ENCODE measurements around the gene KLHDC8A.

KLHDC8A gene

DNA sequence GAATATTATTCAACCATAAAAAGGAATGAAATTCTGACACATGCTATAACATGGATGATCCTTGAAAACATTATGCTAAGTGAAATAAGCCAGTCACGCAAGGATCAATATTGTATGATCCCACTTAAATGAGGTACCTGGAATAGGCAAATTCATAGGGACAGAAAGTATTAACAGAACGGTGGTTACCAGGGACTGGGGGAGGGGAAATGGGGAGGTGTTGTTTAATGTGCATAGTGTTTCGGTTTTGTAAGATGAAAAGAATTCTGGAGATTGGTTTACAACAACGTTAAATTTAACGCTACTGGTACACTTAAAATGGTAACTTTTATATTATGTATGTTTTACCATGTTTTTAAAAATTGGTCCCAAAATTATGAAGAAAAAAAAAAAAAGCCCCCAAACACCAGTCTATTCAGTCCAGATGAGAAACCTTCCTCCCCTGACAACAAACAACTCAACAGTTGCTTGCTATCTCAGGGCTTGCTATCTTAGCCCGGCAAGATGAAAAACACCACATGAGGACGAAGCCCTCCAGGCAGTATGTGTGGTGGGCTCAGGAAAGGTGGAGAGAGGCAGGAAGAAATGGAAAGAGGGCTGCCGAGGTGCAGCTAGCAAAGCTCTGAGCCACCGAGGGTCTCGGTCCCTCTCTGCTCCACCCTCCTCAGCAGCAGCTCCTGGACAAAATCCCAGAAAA lies 43.7 kb downstream of the KLHDC8A start:
- TF ChIP-seq, protein P1, sequence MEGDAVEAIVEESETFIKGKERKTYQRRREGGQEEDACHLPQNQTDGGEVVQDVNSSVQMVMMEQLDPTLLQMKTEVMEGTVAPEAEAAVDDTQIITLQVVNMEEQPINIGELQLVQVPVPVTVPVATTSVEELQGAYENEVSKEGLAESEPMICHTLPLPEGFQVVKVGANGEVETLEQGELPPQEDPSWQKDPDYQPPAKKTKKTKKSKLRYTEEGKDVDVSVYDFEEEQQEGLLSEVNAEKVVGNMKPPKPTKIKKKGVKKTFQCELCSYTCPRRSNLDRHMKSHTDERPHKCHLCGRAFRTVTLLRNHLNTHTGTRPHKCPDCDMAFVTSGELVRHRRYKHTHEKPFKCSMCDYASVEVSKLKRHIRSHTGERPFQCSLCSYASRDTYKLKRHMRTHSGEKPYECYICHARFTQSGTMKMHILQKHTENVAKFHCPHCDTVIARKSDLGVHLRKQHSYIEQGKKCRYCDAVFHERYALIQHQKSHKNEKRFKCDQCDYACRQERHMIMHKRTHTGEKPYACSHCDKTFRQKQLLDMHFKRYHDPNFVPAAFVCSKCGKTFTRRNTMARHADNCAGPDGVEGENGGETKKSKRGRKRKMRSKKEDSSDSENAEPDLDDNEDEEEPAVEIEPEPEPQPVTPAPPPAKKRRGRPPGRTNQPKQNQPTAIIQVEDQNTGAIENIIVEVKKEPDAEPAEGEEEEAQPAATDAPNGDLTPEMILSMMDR (IDR thresholded peaks at IDR 0.05; ENCODE audit: low read depth, low read length): no peak
- DNase-seq (ENCODE audit: low read depth in 2 of 2): no peak
- H3K4me3 ChIP-seq (replicated peaks in 1 of 2; ENCODE audit: low read depth in 2 of 2, low read length in 2 of 2): no peak overlapping the region

DNA sequence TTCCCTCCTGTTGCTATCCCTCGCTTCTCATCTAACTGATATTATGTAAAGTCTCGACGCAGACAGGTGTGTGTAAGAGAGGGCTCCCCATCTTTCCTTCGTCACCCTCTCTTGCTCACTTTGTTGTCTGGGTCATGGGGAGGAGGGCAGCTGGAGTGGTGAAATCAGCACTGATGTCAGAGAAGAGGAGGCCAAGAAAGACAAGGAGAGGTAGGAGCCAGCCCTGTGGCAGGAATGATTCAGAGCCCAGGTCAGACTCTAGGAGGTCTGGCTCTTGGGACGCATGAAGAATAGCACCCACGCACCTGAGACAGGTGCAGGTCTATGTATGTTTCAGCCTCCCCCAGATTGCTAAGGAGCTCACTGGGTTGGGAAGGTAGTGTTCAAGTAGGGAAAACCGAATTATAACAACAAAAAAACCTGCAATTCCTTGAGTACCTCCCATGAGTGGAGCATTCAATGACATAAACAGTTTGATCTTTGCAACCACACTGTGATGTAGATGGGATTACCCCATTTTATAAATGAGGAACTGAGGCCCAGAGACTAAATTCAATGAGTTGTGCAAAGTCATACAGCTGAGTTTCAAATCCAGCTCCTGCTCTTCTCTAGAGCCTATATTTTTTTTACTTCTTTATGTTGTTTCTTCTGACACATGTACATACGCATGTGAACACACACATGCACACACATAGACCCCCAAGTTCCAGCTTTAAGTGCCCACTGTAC lies 45.6 kb downstream of the KLHDC8A start:
- TF ChIP-seq, protein P1 (IDR thresholded peaks at IDR 0.05; ENCODE audit: low read depth, low read length): no peak
- no peak for DNase-seq (ENCODE audit: low read depth in 2 of 2)
- no peak overlapping the region for H3K4me3 ChIP-seq (replicated peaks in 1 of 2; ENCODE audit: low read depth in 2 of 2, low read length in 2 of 2)

DNA sequence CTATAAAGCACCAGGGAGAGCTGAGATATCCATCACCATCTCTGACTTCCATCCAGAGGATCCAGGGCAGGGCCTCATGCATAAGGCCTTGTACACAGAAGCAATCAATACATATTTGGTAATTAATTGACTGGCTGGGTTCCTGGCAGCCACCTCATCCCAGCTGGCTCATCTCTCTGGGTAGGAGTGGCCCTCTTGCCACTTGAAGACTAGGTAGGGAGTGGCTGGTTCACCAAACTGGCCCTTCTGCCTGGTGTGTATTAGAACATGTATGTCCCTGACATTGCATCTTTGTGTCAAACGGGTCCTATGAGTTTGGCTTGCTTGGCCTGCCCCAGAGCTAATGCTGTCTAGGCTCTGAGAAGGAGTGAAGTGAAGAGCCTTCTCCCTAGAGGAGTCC lies 47.0 kb downstream of the KLHDC8A start:
- H3K4me3 ChIP-seq (replicated peaks in 1 of 2; ENCODE audit: low read depth in 2 of 2, low read length in 2 of 2): no peak overlapping the region
- TF ChIP-seq, protein P1 (IDR thresholded peaks at IDR 0.05; ENCODE audit: low read depth, low read length): no peak
- DNase-seq (ENCODE audit: low read depth in 2 of 2): no peak

DNA sequence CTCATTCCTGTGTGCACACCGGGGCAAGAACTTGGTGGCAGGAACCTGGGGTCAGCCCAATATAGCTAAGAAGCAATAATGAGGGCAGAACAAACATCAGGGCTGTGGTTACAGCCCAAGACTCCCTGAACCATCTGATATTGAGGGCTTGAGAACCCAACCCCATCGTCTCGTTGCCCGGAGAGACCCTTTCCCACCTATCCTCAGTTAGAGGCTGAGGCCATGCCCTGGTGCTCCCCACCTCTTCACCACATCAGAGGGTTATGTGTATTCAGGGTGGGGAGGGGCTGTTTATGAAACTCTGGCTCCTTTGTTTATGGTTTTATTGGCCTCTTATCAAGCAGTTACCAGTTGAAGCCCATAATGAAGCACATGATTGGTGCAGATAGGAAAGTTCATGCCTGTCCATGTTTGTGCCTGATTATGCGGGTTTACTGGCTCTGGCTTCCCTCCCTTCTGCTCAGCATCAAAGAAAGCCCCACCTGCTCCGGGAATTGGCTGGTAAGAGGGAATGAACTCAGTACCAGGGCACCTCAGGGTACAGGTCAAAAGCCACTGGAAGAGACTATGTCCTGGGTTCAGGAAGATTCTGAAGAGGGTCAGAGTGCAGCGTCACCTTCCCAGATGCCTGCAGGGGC lies 49.7 kb downstream of the KLHDC8A start:
- DNase-seq (ENCODE audit: low read depth in 2 of 2): no peak
- TF ChIP-seq, protein P1 (IDR thresholded peaks at IDR 0.05; ENCODE audit: low read depth, low read length): no peak
- no peak overlapping the region for H3K4me3 ChIP-seq (replicated peaks in 1 of 2; ENCODE audit: low read depth in 2 of 2, low read length in 2 of 2)

DNA sequence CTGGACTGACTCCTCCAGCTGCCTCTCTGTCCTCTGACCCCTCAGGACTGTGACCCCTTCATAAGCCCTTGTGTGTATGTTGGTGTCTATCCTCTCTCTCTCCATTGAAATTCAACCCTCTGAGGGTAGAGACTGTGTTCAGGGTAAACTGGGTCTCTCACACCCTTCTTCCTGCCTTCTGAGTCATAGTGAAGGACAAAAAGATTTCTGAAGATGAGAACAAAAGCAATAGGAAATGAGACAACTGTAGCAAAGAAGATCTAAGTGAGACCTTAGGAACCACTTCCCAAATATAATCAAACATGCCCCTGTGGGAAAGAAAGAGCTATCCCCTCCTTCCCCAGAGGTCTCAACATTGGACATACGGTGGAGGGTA lies 52.0 kb downstream of the KLHDC8A start:
- DNase-seq (ENCODE audit: low read depth in 2 of 2): peak in 1 of 2 donors; percentile 33
- TF ChIP-seq, protein P1 (IDR thresholded peaks at IDR 0.05; ENCODE audit: low read depth, low read length): no peak
- no peak overlapping the region for H3K4me3 ChIP-seq (replicated peaks in 1 of 2; ENCODE audit: low read depth in 2 of 2, low read length in 2 of 2)

DNA sequence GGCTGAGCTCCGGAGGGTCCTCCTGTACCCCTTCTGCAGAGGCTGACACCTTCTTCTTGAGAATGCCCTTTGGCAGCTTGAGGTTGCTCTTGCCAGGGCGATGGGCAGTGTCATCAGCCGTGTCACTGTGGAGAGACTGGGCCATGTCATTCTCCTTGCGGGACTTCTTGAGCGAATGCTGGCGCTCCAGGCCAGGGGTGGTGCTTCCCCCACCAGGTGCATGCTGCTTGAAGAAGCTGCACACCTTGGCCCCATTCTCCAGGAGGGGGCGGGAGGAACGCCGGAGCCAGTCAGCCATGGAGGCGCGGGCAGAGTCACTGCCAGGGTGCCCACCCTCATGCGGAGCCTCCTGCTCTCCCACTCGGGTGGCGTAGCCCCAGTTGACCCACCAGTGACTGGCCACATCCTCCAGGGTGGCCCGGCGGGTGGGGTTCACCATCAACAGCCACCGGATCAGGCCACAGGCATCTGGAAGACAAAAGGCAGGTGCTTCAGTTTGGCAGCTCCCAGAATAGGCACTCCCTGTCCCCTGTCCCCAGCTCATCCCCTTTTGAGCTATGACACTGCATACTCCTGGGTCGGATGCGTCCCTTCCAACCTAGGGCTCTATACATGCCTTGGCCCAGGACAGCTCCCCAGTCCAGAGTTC lies 52.6 kb downstream of the KLHDC8A start:
- TF ChIP-seq, protein P1 (IDR thresholded peaks at IDR 0.05; ENCODE audit: low read depth, low read length): no peak
- no peak for DNase-seq (ENCODE audit: low read depth in 2 of 2)
- no peak overlapping the region for H3K4me3 ChIP-seq (replicated peaks in 1 of 2; ENCODE audit: low read depth in 2 of 2, low read length in 2 of 2)

Data from cardiac fibroblast (primary cell).